Measurements from ENCODE around the gene FUT9. TPM values are rescaled to one million over a fixed set of nuclear protein-coding genes. Genes with fewer than 3 reads are reported as not detected.

FUT9 gene
- total RNA-seq, 6 experiments from 2014 or later = not detected

- H3K9me3 Mint-ChIP-seq = peaks cover 57% of the 10 kb centered on the region
- TF ChIP-seq CTCF (IDR thresholded peaks at IDR 0.05) = no peak
- H3K4me1 Mint-ChIP-seq (ENCODE audit: low read depth) = no peaks in the 10 kb centered on the region
- no peaks in the 10 kb centered on the region for H3K27me3 Mint-ChIP-seq (ENCODE audit: insufficient read depth)
- H3K27ac Mint-ChIP-seq = no peak overlapping the region
- DNase-seq = no peak
- no peak overlapping the region for H3K4me3 Mint-ChIP-seq
- no peaks in the 10 kb centered on the region for H3K36me3 Mint-ChIP-seq (ENCODE audit: low read depth)
Measured at GRCh38 chr6:96186516-96187195, 170.9 kb downstream of the FUT9 start.

DNA sequence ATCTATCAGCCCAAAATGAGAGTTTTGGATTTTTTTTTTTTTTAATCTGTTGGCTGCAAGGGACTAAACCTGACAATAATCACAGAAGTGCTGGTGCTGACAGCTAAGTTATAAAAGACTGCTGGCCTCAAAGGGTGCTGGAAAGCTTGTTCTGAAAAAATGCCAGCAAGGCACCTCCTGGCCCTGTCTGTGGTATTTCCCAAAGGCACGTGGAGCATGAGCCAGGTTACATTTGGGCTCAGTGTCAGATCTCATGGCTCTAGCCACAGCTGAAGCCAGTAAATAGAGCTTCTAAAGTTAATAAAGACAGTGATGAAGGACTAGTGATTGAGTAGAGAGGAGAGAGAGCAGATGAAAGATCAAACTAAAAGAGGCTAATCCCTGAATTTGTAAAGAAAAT, 178.9 kb downstream of the FUT9 start:
- Mint-ChIP-seq H3K27ac (no peak overlapping the region), H3K36me3 (ENCODE audit: low read depth) (no peaks in the 10 kb centered on the region)

GRCh38 chr6:96195272-96195671, 179.5 kb downstream of the FUT9 start:
- DNase-seq = no peak
- H3K9me3 Mint-ChIP-seq = peaks cover 41% of the 10 kb centered on the region
- no peak for TF ChIP-seq CTCF (IDR thresholded peaks at IDR 0.05)
- H3K4me1 Mint-ChIP-seq (ENCODE audit: low read depth) = no peaks in the 10 kb centered on the region
- H3K27ac Mint-ChIP-seq = no peak overlapping the region
- no peaks in the 10 kb centered on the region for H3K27me3 Mint-ChIP-seq (ENCODE audit: insufficient read depth)
- H3K36me3 Mint-ChIP-seq (ENCODE audit: low read depth) = no peaks in the 10 kb centered on the region
- no peak overlapping the region for H3K4me3 Mint-ChIP-seq

More for the DNA sequence above, 178.9 kb downstream of the FUT9 start:
- no peak for DNase-seq
- Mint-ChIP-seq H3K27me3 (ENCODE audit: insufficient read depth) (no peaks in the 10 kb centered on the region), H3K4me1 (ENCODE audit: low read depth) (no peaks in the 10 kb centered on the region), H3K9me3 (peaks cover 41% of the 10 kb centered on the region), H3K4me3 (no peak overlapping the region)
- TF ChIP-seq CTCF (IDR thresholded peaks at IDR 0.05) = no peak

GRCh38 chr6:96196633-96197032, 180.9 kb downstream of the FUT9 start:
- no peaks in the 10 kb centered on the region for H3K36me3 Mint-ChIP-seq (ENCODE audit: low read depth)
- no peaks in the 10 kb centered on the region for H3K4me1 Mint-ChIP-seq (ENCODE audit: low read depth)
- no peak for DNase-seq
- peaks cover 31% of the 10 kb centered on the region for H3K9me3 Mint-ChIP-seq
- no peaks in the 10 kb centered on the region for H3K27me3 Mint-ChIP-seq (ENCODE audit: insufficient read depth)
- H3K27ac Mint-ChIP-seq = no peak overlapping the region
- TF ChIP-seq CTCF (IDR thresholded peaks at IDR 0.05) = no peak
- no peak overlapping the region for H3K4me3 Mint-ChIP-seq

- H3K4me1 Mint-ChIP-seq (ENCODE audit: low read depth) = no peaks in the 10 kb centered on the region
- peaks cover 24% of the 10 kb centered on the region for H3K9me3 Mint-ChIP-seq
- H3K27me3 Mint-ChIP-seq (ENCODE audit: insufficient read depth) = no peaks in the 10 kb centered on the region
- DNase-seq = no peak
- no peak overlapping the region for H3K4me3 Mint-ChIP-seq
- H3K36me3 Mint-ChIP-seq (ENCODE audit: low read depth) = no peaks in the 10 kb centered on the region
- H3K27ac Mint-ChIP-seq = no peak overlapping the region
- TF ChIP-seq CTCF (IDR thresholded peaks at IDR 0.05) = no peak
Measured at GRCh38 chr6:96197241-96197640, 181.5 kb downstream of the FUT9 start.

Data from HFFc6 (cell line).